Measurements from ENCODE around the gene BCR. TPM values are rescaled to one million over a fixed set of nuclear protein-coding genes. Genes with fewer than 3 reads are reported as not detected.

BCR gene
- polyA plus RNA-seq, 3 donors, result 49.1 to 63.2 (median 54.3) TPM

GRCh38 chr22:23241562-23242472 is 61.5 kb downstream of the BCR start:
- DNase-seq (ENCODE audit: low read depth in 3 of 3, low spot score in 2 of 3), result no peak

GRCh38 chr22:23242473-23243001 is 62.2 kb downstream of the BCR start:
- DNase-seq (ENCODE audit: low read depth in 3 of 3, low spot score in 2 of 3), result no peak

- DNase-seq (ENCODE audit: low read depth in 3 of 3, low spot score in 2 of 3), result no peak
Measured at GRCh38 chr22:23243006-23243573, 62.8 kb downstream of the BCR start.

GRCh38 chr22:23243859-23244689 is 63.8 kb downstream of the BCR start:
- DNase-seq (ENCODE audit: low read depth in 3 of 3, low spot score in 2 of 3), result no peak

GRCh38 chr22:23244690-23245044 is 64.4 kb downstream of the BCR start:
- DNase-seq (ENCODE audit: low read depth in 3 of 3, low spot score in 2 of 3), result no peak

GRCh38 chr22:23245045-23245798 is 64.9 kb downstream of the BCR start:
- no peak for DNase-seq (ENCODE audit: low read depth in 3 of 3, low spot score in 2 of 3)

- DNase-seq (ENCODE audit: low read depth in 3 of 3, low spot score in 2 of 3), result no peak
Measured at GRCh38 chr22:23245799-23246136, 65.5 kb downstream of the BCR start.

- no peak for DNase-seq (ENCODE audit: low read depth in 3 of 3, low spot score in 2 of 3)
Measured at GRCh38 chr22:23246982-23247766, 66.9 kb downstream of the BCR start.

- DNase-seq (ENCODE audit: low read depth in 3 of 3, low spot score in 2 of 3), result no peak
Measured at GRCh38 chr22:23248583-23248982, 68.3 kb downstream of the BCR start.

GRCh38 chr22:23250056-23250784 is 69.9 kb downstream of the BCR start:
- DNase-seq (ENCODE audit: low read depth in 3 of 3, low spot score in 2 of 3), result no peak

- DNase-seq (ENCODE audit: low read depth in 3 of 3, low spot score in 2 of 3), result no peak
Measured at GRCh38 chr22:23250785-23251363, 70.6 kb downstream of the BCR start.

GRCh38 chr22:23251445-23252093 is 71.3 kb downstream of the BCR start:
- DNase-seq (ENCODE audit: low read depth in 3 of 3, low spot score in 2 of 3), result no peak

GRCh38 chr22:23253475-23254055 is 73.3 kb downstream of the BCR start:
- no peak for DNase-seq (ENCODE audit: low read depth in 3 of 3, low spot score in 2 of 3)

- DNase-seq (ENCODE audit: low read depth in 3 of 3, low spot score in 2 of 3), result no peak
Measured at GRCh38 chr22:23255506-23256170, 75.3 kb downstream of the BCR start.

GRCh38 chr22:23256171-23256932 is 76.0 kb downstream of the BCR start:
- no peak for DNase-seq (ENCODE audit: low read depth in 3 of 3, low spot score in 2 of 3)

Measured in right renal cortex interstitium (tissue), 3 donors.